GM12801 (cell line): ENCODE data around the gene TRIP13.

ENCODE experiments used
- TF ChIP-seq, protein P1 (sequence below): IDR thresholded peaks from one replicate; pipeline ENCODE4 v1.5.1; 2011; ENCODE audit warnings: control low read depth; ENCODE audit not compliant: insufficient read length; ENCODE audit errors: extremely low read depth

The TRIP13 gene

DNA sequence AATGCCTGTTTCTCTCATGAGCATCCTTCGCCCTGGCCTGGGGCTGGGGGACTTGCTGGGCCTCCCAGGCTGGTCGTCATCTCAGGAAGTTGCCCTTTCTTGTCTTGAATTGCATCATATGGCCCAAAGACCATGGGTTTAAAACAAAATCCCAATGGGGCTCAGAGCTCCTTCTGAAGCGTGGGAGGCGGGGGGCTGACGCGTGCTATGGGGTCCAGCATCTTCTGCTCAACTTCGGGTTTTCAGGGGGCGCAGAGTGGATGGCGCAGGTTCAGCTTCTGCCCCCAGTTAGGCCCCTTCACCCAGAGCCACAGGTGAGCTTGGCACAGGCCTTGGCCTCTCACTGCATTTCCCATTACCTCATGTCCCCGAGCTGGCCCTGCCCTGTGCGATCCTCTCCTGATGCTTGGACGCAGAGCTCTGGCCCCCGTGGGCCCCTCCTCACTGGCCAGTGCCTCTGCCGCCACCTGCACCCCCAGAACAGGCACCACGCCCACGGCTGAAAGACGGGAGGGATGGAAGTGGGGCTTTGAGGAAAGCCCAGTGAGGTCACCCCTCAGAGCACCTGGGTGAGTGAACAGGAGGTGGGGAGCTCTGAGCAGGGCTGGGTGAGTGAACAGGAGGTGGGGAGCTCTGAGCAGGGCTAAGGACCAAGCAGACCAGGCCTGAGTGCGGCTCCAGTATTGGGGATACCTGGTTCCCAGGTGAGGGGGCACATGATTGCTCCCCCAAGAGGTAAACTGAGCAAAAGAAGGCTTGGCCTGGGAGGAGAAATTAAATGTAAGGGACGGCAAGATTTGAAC lies 56.0 kb downstream of the TRIP13 start:
- TF ChIP-seq, protein P1, sequence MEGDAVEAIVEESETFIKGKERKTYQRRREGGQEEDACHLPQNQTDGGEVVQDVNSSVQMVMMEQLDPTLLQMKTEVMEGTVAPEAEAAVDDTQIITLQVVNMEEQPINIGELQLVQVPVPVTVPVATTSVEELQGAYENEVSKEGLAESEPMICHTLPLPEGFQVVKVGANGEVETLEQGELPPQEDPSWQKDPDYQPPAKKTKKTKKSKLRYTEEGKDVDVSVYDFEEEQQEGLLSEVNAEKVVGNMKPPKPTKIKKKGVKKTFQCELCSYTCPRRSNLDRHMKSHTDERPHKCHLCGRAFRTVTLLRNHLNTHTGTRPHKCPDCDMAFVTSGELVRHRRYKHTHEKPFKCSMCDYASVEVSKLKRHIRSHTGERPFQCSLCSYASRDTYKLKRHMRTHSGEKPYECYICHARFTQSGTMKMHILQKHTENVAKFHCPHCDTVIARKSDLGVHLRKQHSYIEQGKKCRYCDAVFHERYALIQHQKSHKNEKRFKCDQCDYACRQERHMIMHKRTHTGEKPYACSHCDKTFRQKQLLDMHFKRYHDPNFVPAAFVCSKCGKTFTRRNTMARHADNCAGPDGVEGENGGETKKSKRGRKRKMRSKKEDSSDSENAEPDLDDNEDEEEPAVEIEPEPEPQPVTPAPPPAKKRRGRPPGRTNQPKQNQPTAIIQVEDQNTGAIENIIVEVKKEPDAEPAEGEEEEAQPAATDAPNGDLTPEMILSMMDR, result no peak

DNA sequence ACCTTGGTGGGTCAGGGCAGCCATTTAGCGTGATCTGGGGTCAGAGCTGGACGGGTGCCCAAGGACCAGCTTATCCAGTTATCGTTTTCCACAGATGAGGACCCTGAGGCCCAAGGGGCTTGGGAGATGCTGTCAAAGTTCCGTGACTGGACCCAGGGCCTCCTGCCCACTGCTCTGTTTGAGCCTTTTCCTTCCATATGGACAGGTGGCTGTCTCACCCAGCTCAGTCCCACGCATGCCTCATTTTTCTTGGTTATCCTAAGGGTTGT lies 56.5 kb downstream of the TRIP13 start:
- TF ChIP-seq, protein P1, result no peak

DNA sequence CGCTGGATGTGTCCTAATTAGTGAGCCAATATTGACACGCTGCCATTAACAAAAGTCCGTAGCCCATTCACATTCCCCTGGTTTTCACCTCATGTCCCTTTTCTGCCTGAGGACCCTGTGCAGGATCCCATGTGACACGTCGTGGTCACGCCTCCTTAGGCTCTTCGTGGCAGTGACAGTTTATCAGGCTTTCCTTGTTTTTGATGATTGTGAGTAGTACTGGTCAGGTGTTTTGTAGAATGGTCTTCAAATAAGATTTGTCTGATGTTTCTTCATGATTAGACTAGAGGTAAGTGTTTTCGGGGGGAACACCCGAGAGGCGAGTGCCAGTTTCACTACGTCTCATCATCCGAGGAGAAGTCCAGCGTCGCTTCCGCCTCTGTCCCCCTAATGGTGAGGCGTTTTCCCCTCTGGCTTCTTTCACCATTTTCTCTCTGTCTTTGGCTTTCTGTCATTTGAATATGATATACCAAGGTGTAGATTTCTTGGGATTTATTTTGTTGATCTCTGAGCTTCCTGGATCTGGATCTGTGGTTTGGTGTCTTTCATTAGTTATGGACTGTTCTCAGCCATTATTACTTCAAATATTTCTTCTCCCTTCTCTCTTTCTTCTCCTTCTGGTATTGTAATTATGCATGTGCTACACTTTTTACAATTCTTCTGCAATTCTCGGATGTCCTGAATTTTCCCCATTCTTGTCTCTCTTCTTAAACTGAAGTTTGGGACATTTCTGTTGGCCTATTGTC lies 57.3 kb downstream of the TRIP13 start:
- TF ChIP-seq, protein P1, result no peak

- TF ChIP-seq, protein P1, result no peak
Observed at GRCh38 chr5:951940-952596, 59.4 kb downstream of the TRIP13 start.

DNA sequence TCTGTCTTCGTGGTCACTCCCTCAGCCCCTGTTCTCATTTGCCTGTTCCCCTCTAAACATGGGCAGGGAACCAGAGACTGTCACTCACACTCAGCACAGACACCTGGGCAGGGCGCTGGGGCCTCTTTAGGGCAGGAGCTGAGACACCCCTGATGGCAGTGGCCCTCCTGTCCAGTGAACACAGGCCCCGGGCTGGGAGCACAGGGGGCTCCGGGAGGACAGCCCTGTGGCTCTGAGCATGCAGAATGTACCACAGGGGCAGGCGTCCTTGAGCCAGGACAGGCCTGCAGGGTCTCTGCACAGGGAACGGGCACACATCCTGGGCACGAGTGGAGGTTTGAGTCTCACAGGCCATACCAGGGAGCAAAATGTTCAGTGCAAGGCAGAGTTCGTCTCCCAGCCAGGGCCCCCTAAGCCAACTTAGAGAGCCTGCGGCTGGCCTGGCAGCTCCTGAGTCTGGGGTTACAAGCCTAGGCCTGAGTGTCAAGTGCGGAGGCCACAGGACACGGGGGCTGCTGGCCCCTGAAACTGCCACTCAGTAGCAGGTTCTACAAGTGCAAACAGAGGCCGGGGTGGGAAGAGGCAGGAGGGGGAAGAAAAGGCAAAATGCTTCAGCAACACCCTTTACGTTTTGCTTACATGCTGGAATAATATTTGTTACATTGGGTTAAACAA lies 60.0 kb downstream of the TRIP13 start:
- TF ChIP-seq, protein P1, result no peak

DNA sequence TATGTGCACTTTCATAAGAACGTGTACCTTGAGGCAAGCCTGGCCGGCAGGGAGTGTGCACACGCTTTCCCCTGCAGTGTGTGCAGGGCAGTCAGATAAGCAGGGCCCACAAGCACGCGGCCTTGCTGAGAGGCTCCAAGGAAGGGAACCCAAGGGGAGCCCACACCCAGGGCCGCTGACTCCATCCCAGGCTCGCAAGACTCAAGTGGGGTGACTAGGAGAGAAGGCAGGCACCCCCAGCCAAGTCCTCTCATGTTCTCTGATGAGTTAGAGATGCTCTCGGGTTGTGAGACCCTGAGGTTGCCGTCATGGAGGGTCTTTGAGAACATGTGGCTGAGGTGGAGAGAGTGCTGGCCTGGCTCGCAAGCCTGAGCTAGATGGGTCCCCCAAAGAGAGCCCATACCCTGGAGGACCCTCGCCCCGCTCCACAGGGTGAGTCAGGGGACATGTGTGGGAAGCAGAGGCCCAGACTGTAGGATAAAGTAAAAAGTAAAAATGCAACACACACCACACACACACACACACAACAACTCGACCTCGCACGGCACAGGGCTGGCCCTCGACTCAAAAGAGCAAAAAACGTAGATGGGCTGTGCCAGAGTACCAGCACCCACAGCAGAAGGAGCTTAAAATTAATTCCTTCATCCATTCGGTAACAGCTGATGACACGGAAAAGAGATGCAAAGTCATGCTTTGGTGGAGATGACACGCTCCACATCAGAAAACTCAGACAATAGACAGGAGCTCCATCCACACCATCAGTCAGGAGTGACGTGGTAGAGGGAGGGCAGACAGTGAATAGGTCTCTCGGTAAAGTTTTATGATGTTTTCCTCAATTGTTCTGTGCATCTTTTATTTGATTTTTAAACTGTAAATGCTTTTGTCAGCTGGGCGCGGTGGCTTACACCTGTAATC lies 61.1 kb downstream of the TRIP13 start:
- TF ChIP-seq, protein P1, result no peak
